ENCODE data around the gene ONECUT3. TPM values are rescaled to one million over a fixed set of nuclear protein-coding genes. Genes with fewer than 3 reads are reported as not detected.
"Not testable (repeated sequence)": the region's sequence is repeated elsewhere in the genome, so short reads cannot be mapped to it uniquely, and the experiment has no call there.

The ONECUT3 gene
- total RNA-seq, 1 experiment from 2014 or later, result 20.0 TPM

DNA sequence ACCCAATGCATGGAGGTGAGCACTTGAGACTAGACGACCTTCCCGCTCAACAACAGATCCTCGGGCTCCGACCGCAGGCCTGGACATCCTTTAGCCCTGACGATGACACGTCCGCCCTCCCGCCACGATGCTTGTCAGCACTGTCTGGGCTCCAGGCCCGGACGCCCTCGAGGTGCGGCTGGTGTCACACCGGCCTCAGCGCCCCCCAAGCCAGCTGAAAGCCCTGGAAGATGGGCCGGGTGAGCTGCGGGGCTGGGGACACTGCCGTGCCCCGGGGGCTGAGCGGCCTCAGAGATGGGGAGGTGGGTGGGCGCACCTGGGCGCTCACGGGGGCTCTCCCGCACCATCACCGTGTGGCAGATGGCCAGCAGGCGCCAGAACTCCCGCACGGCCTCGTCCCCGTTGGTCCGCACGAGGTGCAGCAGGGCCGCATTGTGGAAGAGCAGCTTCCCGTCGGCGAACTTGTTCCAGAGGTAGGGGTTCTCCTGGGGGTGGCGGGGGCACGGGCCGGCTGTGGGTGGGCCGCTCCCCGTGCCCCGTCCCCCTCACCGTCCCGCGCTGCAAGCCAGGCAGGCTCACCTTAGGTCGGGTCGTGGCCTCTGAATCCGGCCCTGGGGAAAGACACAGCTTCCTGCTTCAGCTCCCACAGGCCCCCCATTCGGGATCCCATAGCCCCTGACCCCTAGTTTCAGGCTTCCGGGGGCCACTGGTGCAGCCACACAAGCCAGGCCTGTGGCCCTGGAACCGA lies 43.3 kb downstream of the ONECUT3 start:
- CTCF ChIA-PET, result interaction anchor here (0.6 to 2.1 kb wide), 3 partner anchors 30 to 124 kb away, joined by 4 to 10 read pairs (median 6); no protein-coding TSS in a partner anchor
- TF ChIP-seq, protein P1, sequence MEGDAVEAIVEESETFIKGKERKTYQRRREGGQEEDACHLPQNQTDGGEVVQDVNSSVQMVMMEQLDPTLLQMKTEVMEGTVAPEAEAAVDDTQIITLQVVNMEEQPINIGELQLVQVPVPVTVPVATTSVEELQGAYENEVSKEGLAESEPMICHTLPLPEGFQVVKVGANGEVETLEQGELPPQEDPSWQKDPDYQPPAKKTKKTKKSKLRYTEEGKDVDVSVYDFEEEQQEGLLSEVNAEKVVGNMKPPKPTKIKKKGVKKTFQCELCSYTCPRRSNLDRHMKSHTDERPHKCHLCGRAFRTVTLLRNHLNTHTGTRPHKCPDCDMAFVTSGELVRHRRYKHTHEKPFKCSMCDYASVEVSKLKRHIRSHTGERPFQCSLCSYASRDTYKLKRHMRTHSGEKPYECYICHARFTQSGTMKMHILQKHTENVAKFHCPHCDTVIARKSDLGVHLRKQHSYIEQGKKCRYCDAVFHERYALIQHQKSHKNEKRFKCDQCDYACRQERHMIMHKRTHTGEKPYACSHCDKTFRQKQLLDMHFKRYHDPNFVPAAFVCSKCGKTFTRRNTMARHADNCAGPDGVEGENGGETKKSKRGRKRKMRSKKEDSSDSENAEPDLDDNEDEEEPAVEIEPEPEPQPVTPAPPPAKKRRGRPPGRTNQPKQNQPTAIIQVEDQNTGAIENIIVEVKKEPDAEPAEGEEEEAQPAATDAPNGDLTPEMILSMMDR (IDR thresholded peaks at IDR 0.05; ENCODE audit: unreplicated experiment), result no peak
- H3K4me3 Mint-ChIP-seq (ENCODE audit: low read depth, unreplicated experiment), result no peak overlapping the region
- intact Hi-C loops (cut with micrococcal nuclease; ENCODE audit: unreplicated experiment), result loop anchor here (10.0 kb wide), 1 partner anchor 122 kb away; no protein-coding TSS in a partner anchor
- H3K27ac Mint-ChIP-seq (ENCODE audit: unreplicated experiment), result no peak overlapping the region
- no peaks in the 10 kb centered on the region for H3K27me3 Mint-ChIP-seq (ENCODE audit: unreplicated experiment)
- peaks cover 9% of the 10 kb centered on the region for H3K36me3 Mint-ChIP-seq (ENCODE audit: insufficient read depth, unreplicated experiment)
- no TSS peak for BruUV-seq (replicated peaks)
- peaks cover 8% of the 10 kb centered on the region for H3K4me1 Mint-ChIP-seq (ENCODE audit: low read depth, unreplicated experiment)
- DNase-seq, result no peak
- no peaks in the 10 kb centered on the region for H3K9me3 Mint-ChIP-seq (ENCODE audit: low read depth, unreplicated experiment)

DNA sequence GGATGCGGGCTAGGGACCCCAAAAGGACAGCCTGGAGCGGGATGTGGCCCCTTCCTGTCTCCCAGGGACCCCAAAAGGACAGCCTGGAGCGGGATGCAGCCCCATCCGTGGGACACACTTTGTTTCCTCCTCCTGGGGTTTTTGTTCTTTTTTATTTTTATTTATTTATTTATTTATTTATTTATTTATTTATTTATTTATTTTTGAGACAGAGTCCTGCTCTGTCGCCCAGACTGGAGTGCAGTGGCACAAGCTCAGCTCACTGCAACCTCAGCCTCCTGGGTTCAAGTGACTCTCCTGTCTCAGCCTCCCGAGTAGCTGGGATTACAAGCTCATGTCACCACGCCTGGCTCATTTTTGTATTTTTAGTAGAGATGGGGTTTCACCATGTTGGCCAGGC lies 44.0 kb downstream of the ONECUT3 start:
- BruUV-seq (replicated peaks); H3K4me3 Mint-ChIP-seq (ENCODE audit: low read depth, unreplicated experiment); H3K4me1 Mint-ChIP-seq (ENCODE audit: low read depth, unreplicated experiment); CTCF ChIA-PET; DNase-seq; H3K27ac Mint-ChIP-seq (ENCODE audit: unreplicated experiment); H3K9me3 Mint-ChIP-seq (ENCODE audit: low read depth, unreplicated experiment); H3K27me3 Mint-ChIP-seq (ENCODE audit: unreplicated experiment); H3K36me3 Mint-ChIP-seq (ENCODE audit: insufficient read depth, unreplicated experiment): not testable (repeated sequence)
- intact Hi-C loops (cut with micrococcal nuclease; ENCODE audit: unreplicated experiment), result loop anchor here (10.0 kb wide), 1 partner anchor 123 kb away; no protein-coding TSS in a partner anchor

DNA sequence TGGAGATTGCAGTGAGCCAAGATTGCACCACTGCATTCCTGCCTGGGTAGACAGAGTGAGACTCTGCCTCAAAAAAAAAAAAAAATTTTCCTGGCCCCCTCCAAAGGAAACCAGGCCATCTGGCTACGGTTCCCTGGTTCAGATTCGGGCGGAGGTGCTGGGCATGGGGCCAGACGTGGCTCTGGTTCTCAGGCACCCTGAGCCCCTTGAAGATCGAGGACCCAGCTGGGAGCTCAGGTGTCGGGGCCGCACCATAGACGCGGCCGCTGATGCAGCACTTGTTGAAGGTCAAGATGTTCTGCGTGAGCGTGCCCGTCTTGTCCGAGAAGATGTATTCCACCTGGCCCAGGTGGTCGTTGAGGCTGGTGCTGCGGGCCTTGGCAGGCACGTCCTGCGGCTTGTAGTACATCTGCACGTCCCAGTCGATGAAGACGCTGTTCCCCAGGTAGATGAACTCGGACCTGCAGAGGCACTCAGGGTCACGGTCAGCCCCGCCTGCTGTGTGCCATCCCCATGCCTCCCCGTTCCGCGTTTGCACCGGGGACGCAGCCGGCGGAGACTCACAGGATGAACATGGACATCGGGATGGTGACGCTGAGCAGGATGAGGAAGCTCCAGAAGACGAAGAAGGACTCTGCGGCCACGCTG lies 46.5 kb downstream of the ONECUT3 start:
- intact Hi-C loops (cut with micrococcal nuclease; ENCODE audit: unreplicated experiment), result loop anchor here (10.0 kb wide), 1 partner anchor 125 kb away; no protein-coding TSS in a partner anchor
- no peak overlapping the region for H3K27ac Mint-ChIP-seq (ENCODE audit: unreplicated experiment)

DNA sequence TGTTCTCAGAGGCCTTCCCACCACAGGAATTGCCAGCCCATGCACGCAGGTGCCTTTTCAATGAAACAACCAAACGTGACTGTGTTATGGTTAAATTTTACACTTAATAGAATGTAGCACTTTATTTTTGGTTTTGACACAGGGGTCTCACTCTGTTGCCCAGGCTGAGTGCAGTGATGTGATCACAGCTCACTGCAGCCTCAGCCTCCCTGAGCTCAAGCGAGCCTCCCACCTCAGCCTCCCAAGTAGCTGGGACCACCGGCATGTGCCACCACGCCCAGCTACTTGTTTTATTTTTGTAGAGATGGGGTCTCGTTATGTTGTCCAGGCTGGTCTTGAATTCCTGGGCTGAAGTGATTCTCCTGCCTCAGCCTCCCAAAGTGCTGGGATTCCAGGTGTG lies 51.6 kb downstream of the ONECUT3 start:
- Mint-ChIP-seq H3K27ac (ENCODE audit: unreplicated experiment) (no peak overlapping the region), H3K36me3 (ENCODE audit: insufficient read depth, unreplicated experiment) (peaks cover 5% of the 10 kb centered on the region), H3K27me3 (ENCODE audit: unreplicated experiment) (no peaks in the 10 kb centered on the region), H3K9me3 (ENCODE audit: low read depth, unreplicated experiment) (no peaks in the 10 kb centered on the region), H3K4me1 (ENCODE audit: low read depth, unreplicated experiment) (no peaks in the 10 kb centered on the region), H3K4me3 (ENCODE audit: low read depth, unreplicated experiment) (no peak overlapping the region)
- BruUV-seq (replicated peaks), result no TSS peak
- TF ChIP-seq, protein P1 (IDR thresholded peaks at IDR 0.05; ENCODE audit: unreplicated experiment), result no peak
- no peak for DNase-seq
- CTCF ChIA-PET, result no interaction called here
- intact Hi-C loops (cut with micrococcal nuclease; ENCODE audit: unreplicated experiment), result no loop called here

More for the DNA sequence above, 46.5 kb downstream of the ONECUT3 start:
- peaks cover 8% of the 10 kb centered on the region for H3K4me1 Mint-ChIP-seq (ENCODE audit: low read depth, unreplicated experiment)
- CTCF ChIA-PET, result no interaction called here
- no peak overlapping the region for H3K4me3 Mint-ChIP-seq (ENCODE audit: low read depth, unreplicated experiment)
- H3K27me3 Mint-ChIP-seq (ENCODE audit: unreplicated experiment), result no peaks in the 10 kb centered on the region
- H3K9me3 Mint-ChIP-seq (ENCODE audit: low read depth, unreplicated experiment), result no peaks in the 10 kb centered on the region
- TF ChIP-seq, protein P1 (IDR thresholded peaks at IDR 0.05; ENCODE audit: unreplicated experiment), result no peak
- BruUV-seq (replicated peaks), result no TSS peak
- DNase-seq, result no peak
- peaks cover 9% of the 10 kb centered on the region for H3K36me3 Mint-ChIP-seq (ENCODE audit: insufficient read depth, unreplicated experiment)

All from Calu3 (cell line).